Small intestine (tissue), 7 donors: ENCODE measurements around the gene NCOA5. TPM values are rescaled to one million over a fixed set of nuclear protein-coding genes. Genes with fewer than 3 reads are reported as not detected.

Source experiments
- DNase-seq, 2 donors: peaks; one replicate each; pipeline versions ENCODE4 v3.0.0 to v3.0.0-alpha.2; 2013
- FAIRE-seq: peaks from 2 replicates; lab custom pipeline; 2012; peaks lifted over from hg19 to GRCh38; lab: Jason Lieb, UNC
- H3K27ac ChIP-seq, 3 donors: one replicate each; pipeline ENCODE4 v1.5.1; 2013; ENCODE audit warnings: low read length in 2 of 3, mild to moderate bottlenecking in 2 of 3, control low read depth in 1 of 3, inconsistent platforms in 1 of 3, low read depth in 1 of 3, moderate library complexity in 1 of 3
- H3K27me3 ChIP-seq, 3 donors: one replicate each; pipeline ENCODE4 v1.6.1; 2013; ENCODE audit warnings: low read length in 3 of 3, inconsistent platforms in 1 of 3; ENCODE audit not compliant: control insufficient read depth in 3 of 3, insufficient read depth in 3 of 3
- H3K36me3 ChIP-seq, 3 donors: one replicate each; pipeline ENCODE4 v1.6.1; 2013; ENCODE audit warnings: low read length in 3 of 3, inconsistent platforms in 1 of 3, low read depth in 1 of 3, mild to moderate bottlenecking in 1 of 3, moderate library complexity in 1 of 3; ENCODE audit not compliant: control insufficient read depth in 3 of 3, insufficient read depth in 2 of 3
- H3K4me1 ChIP-seq, 3 donors: one replicate each; pipeline ENCODE4 v1.6.1; 2013; ENCODE audit warnings: low read length in 2 of 3, inconsistent platforms in 1 of 3, low read depth in 1 of 3, mild to moderate bottlenecking in 1 of 3, moderate library complexity in 1 of 3; ENCODE audit not compliant: control insufficient read depth in 3 of 3, insufficient read depth in 2 of 3
- H3K4me3 ChIP-seq, 3 donors: one replicate each; pipeline ENCODE4 v1.5.1; 2013; ENCODE audit warnings: low read length in 3 of 3, control low read depth in 1 of 3, inconsistent platforms in 1 of 3, low read depth in 1 of 3, mild to moderate bottlenecking in 1 of 3, moderate library complexity in 1 of 3
- H3K9me3 ChIP-seq, 2 donors: one replicate each; pipeline ENCODE4 v1.6.1; 2013; ENCODE audit warnings: low read depth in 1 of 2, low read length in 1 of 2; ENCODE audit not compliant: control insufficient read depth in 2 of 2, insufficient read depth in 1 of 2
- WGBS, 3 donors: extraction: QIAGEN DNeasy Blood & Tissue Kit; methylation state at CpG; one replicate each; pipeline ENCODE4 v1.1.7; 2013; 5-methylcytosine and 5-hydroxymethylcytosine counted together
- polyA plus RNA-seq, 4 donors: library from polyadenylated mRNA; stranded (reverse) in 3 of 4; unstranded in 1 of 4; fragments of 200-250 nt in 3 of 4; fragments of 120-200 nt in 1 of 4; gene quantifications; one replicate each; pipeline versions ENCODE4 v1.2.1 to v1.2.3, GENCODE V29; 2013
- donor health status: healthy with polysubstance abuse.
- donor health status: control.
- donor health status: control.
- donor health status: Bipolar disorder and iron deficiency.
- donor health status: healthy.

The NCOA5 gene
- polyA plus RNA-seq, 4 donors, result 13.2 to 36.8 (median 14.7) TPM

GRCh38 chr20:46023999-46024398 is 65.8 kb downstream of the NCOA5 start:
- H3K4me3 ChIP-seq, result no peak overlapping the region
- FAIRE-seq (no peak), DNase-seq (no peak)
- no peaks in the 10 kb centered on the region for H3K9me3 ChIP-seq
- H3K4me1 ChIP-seq, result peaks cover 4 to 5% (median 4%) of the 10 kb centered on the region in 3 donors
- H3K27ac ChIP-seq, result no peak overlapping the region
- peaks cover 0 to 46% (median 27%) of the 10 kb centered on the region in 3 donors for H3K27me3 ChIP-seq
- H3K36me3 ChIP-seq, result no peaks in the 10 kb centered on the region
- WGBS, 3 donors, result 54 to 69% (median 60%) methylated on average over 4 of the region's 4 CpGs

GRCh38 chr20:46023148-46023484 is 66.6 kb downstream of the NCOA5 start:
- H3K36me3 ChIP-seq, result no peaks in the 10 kb centered on the region
- H3K27me3 ChIP-seq, result peaks cover 0 to 37% (median 21%) of the 10 kb centered on the region in 3 donors
- no peak for FAIRE-seq
- 31 to 38% (median 36%) methylated on average over 8 of the region's 8 CpGs for WGBS, 3 donors
- DNase-seq, result no peak
- H3K4me3 ChIP-seq, result no peak overlapping the region
- no peaks in the 10 kb centered on the region for H3K9me3 ChIP-seq
- H3K27ac ChIP-seq, result no peak overlapping the region
- H3K4me1 ChIP-seq, result peaks cover 4 to 5% (median 4%) of the 10 kb centered on the region in 3 donors

GRCh38 chr20:46022411-46023147 is 67.2 kb downstream of the NCOA5 start:
- peaks cover 0 to 32% (median 21%) of the 10 kb centered on the region in 3 donors for H3K27me3 ChIP-seq
- no peak overlapping the region for H3K27ac ChIP-seq
- no peaks in the 10 kb centered on the region for H3K36me3 ChIP-seq
- H3K9me3 ChIP-seq, result no peaks in the 10 kb centered on the region
- H3K4me3 ChIP-seq, result no peak overlapping the region
- FAIRE-seq (no peak), DNase-seq (peak; percentile 46 to 47)
- WGBS, 3 donors, result 1 to 3% (median 2%) methylated on average over 31 to 37 of the region's 37 CpGs
- H3K4me1 ChIP-seq, result peaks cover 4 to 5% (median 4%) of the 10 kb centered on the region in 3 donors

- Histone ChIP-seq H3K4me3 (peak overlapping the region in 2 of 3 donors; percentile 15 to 42), H3K27ac (no peak overlapping the region), H3K9me3 (no peaks in the 10 kb centered on the region), H3K36me3 (no peaks in the 10 kb centered on the region), H3K27me3 (peaks cover 0 to 29% (median 21%) of the 10 kb centered on the region in 3 donors), H3K4me1 (peaks cover 4 to 5% (median 4%) of the 10 kb centered on the region in 3 donors)
- FAIRE-seq (no peak), DNase-seq (peak in 1 of 2 donors; percentile 32)
- WGBS, 3 donors, result 8 to 14% (median 11%) methylated on average over 47 to 71 of the region's 71 CpGs
Observed at GRCh38 chr20:46021361-46022359, 68.1 kb downstream of the NCOA5 start.

GRCh38 chr20:46020555-46020954 is 69.2 kb downstream of the NCOA5 start:
- Histone ChIP-seq H3K9me3 (no peaks in the 10 kb centered on the region), H3K4me1 (peaks cover 4 to 5% (median 4%) of the 10 kb centered on the region in 3 donors), H3K27me3 (peaks cover 0 to 29% (median 20%) of the 10 kb centered on the region in 3 donors), H3K36me3 (no peaks in the 10 kb centered on the region), H3K4me3 (no peak overlapping the region), H3K27ac (no peak overlapping the region)
- no peak for DNase-seq
- FAIRE-seq, result no peak
- 45 to 61% (median 48%) methylated on average over 4 of the region's 4 CpGs for WGBS, 3 donors

GRCh38 chr20:46018611-46019010 is 71.2 kb downstream of the NCOA5 start:
- H3K9me3 ChIP-seq, result no peaks in the 10 kb centered on the region
- H3K27me3 ChIP-seq, result peaks cover 3 to 35% (median 18%) of the 10 kb centered on the region in 3 donors
- H3K36me3 ChIP-seq, result no peaks in the 10 kb centered on the region
- FAIRE-seq, result no peak
- DNase-seq, result no peak
- WGBS, 3 donors, result 56 to 60% (median 57%) methylated on average over 6 of the region's 6 CpGs
- no peak overlapping the region for H3K4me3 ChIP-seq
- H3K4me1 ChIP-seq, result peaks cover 4 to 5% (median 4%) of the 10 kb centered on the region in 3 donors
- no peak overlapping the region for H3K27ac ChIP-seq

- Histone ChIP-seq H3K9me3 (no peaks in the 10 kb centered on the region), H3K27ac (no peak overlapping the region), H3K27me3 (peaks cover 3 to 36% (median 21%) of the 10 kb centered on the region in 3 donors), H3K36me3 (no peaks in the 10 kb centered on the region), H3K4me3 (no peak overlapping the region), H3K4me1 (peaks cover 4 to 5% (median 4%) of the 10 kb centered on the region in 3 donors)
- 37 to 53% (median 43%) methylated on average over 4 of the region's 4 CpGs for WGBS, 3 donors
- no peak for FAIRE-seq
- DNase-seq, result no peak
Observed at GRCh38 chr20:46018112-46018511, 71.7 kb downstream of the NCOA5 start.

GRCh38 chr20:46017272-46017671 is 72.5 kb downstream of the NCOA5 start:
- FAIRE-seq, result no peak
- H3K27me3 ChIP-seq, result peaks cover 3 to 38% (median 24%) of the 10 kb centered on the region in 3 donors

More at GRCh38 chr20:46017272-46017671, 72.5 kb downstream of the NCOA5 start:
- Histone ChIP-seq H3K4me3 (no peak overlapping the region), H3K36me3 (no peaks in the 10 kb centered on the region), H3K4me1 (peaks cover under 1 to 5% (median 4%) of the 10 kb centered on the region in 3 donors), H3K27ac (no peak overlapping the region), H3K9me3 (no peaks in the 10 kb centered on the region)
- DNase-seq, result no peak
- 62 to 77% (median 70%) methylated on average over 4 of the region's 4 CpGs for WGBS, 3 donors
